HEK293 (cell line): ENCODE data around the gene ESCO1.
A peak's percentile ranks its signal among the peaks of the same experiment; 100 is the strongest.

Experiments used
- EGR2 ChIP-seq: fragments of 450-650 bp; formaldehyde crosslinking; IDR thresholded peaks from 2 replicates; pipeline ENCODE4 v1.5.1; 2016; ENCODE audit warnings: low read depth, missing biosample characterization, missing genetic modification characterization
- GLIS1 ChIP-seq: fragments of 450-650 bp; formaldehyde crosslinking; IDR thresholded peaks from 2 replicates; pipeline ENCODE4 v1.5.1; 2016; ENCODE audit warnings: missing biosample characterization, missing genetic modification characterization
- INSM2 ChIP-seq: fragments of 450-650 bp; formaldehyde crosslinking; IDR thresholded peaks from 2 replicates; pipeline ENCODE4 v1.5.1; 2016; ENCODE audit warnings: missing biosample characterization, missing genetic modification characterization
- MEIS1 ChIP-seq: sonication (generic); formaldehyde crosslinking; IDR thresholded peaks from 2 replicates; pipeline ENCODE4 v1.8.1; 2022; ENCODE audit warnings: missing genetic modification reagents, mild to moderate bottlenecking, borderline replicate concordance
- OSR2 ChIP-seq: fragments of 450-650 bp; formaldehyde crosslinking; IDR thresholded peaks from 2 replicates; pipeline ENCODE4 v1.5.1; 2016; ENCODE audit warnings: missing biosample characterization, missing genetic modification characterization
- ZBTB48 ChIP-seq: fragments of 450-650 bp; formaldehyde crosslinking; IDR thresholded peaks from 2 replicates; pipeline ENCODE4 v1.5.1; 2016; ENCODE audit warnings: missing biosample characterization, missing genetic modification characterization
- ZFP37 ChIP-seq: fragments of 450-650 bp; formaldehyde crosslinking; IDR thresholded peaks from 2 replicates; pipeline ENCODE4 v1.5.1; 2016; ENCODE audit warnings: missing biosample characterization, missing genetic modification characterization
- ZIC2 ChIP-seq: fragments of 450-650 bp; formaldehyde crosslinking; IDR thresholded peaks from 2 replicates; pipeline ENCODE4 v1.5.1; 2016; ENCODE audit warnings: missing biosample characterization, missing genetic modification characterization
- ZNF138 ChIP-seq: fragments of 450-650 bp; formaldehyde crosslinking; IDR thresholded peaks from 2 replicates; pipeline ENCODE4 v1.5.1; 2016; ENCODE audit warnings: missing biosample characterization, missing genetic modification characterization, borderline replicate concordance
- ZNF175 ChIP-seq: fragments of 450-650 bp; formaldehyde crosslinking; IDR thresholded peaks from 2 replicates; pipeline ENCODE4 v1.5.1; 2016; ENCODE audit warnings: missing biosample characterization, missing genetic modification characterization
- ZNF184 ChIP-seq: fragments of 450-650 bp; IDR thresholded peaks from 2 replicates; pipeline ENCODE4 v1.5.1; 2018; ENCODE audit warnings: missing biosample characterization, mild to moderate bottlenecking, missing genetic modification characterization
- ZNF274 ChIP-seq, 2 experiments: fragments of 200-500 bp in 1 of 2; fragments of 450-650 bp in 1 of 2; sonication (Bioruptor generic) in 1 of 2; formaldehyde crosslinking in 1 of 2; IDR thresholded peaks; 2 replicates each; pipeline versions ENCODE4 v1.5.1 to v1.6.1; 2014 to 2016; ENCODE audit warnings: borderline replicate concordance in 1 of 2, inconsistent platforms in 1 of 2, low read length in 1 of 2, missing biosample characterization in 1 of 2, missing genetic modification characterization in 1 of 2
- ZNF362 ChIP-seq: fragments of 450-650 bp; formaldehyde crosslinking; IDR thresholded peaks from 2 replicates; pipeline ENCODE4 v1.5.1; 2016; ENCODE audit warnings: missing biosample characterization, missing genetic modification characterization
- ZNF391 ChIP-seq: fragments of 450-650 bp; formaldehyde crosslinking; IDR thresholded peaks from 2 replicates; pipeline ENCODE4 v1.5.1; 2016; ENCODE audit warnings: low read depth, missing biosample characterization, missing genetic modification characterization, borderline replicate concordance
- ZNF426 ChIP-seq: fragments of 450-650 bp; formaldehyde crosslinking; IDR thresholded peaks from 2 replicates; pipeline ENCODE4 v1.5.1; 2017; ENCODE audit warnings: missing biosample characterization, missing genetic modification characterization, mild to moderate bottlenecking, inconsistent platforms, moderate library complexity
- ZNF433 ChIP-seq: fragments of 450-650 bp; formaldehyde crosslinking; IDR thresholded peaks from 2 replicates; pipeline ENCODE4 v1.5.1; 2016; ENCODE audit warnings: missing biosample characterization, missing genetic modification characterization, low read depth
- ZNF501 ChIP-seq: fragments of 450-650 bp; formaldehyde crosslinking; IDR thresholded peaks from 2 replicates; pipeline ENCODE4 v1.5.1; 2016; ENCODE audit warnings: missing biosample characterization, missing genetic modification characterization
- ZNF571 ChIP-seq: fragments of 450-650 bp; formaldehyde crosslinking; IDR thresholded peaks from 2 replicates; pipeline ENCODE4 v1.5.0; 2017; ENCODE audit warnings: missing biosample characterization, missing genetic modification characterization
- ZNF585B ChIP-seq: fragments of 450-650 bp; formaldehyde crosslinking; IDR thresholded peaks from 2 replicates; pipeline ENCODE4 v1.5.1; 2016; ENCODE audit warnings: missing biosample characterization, missing genetic modification characterization
- ZNF596 ChIP-seq: fragments of 450-650 bp; IDR thresholded peaks from 2 replicates; pipeline ENCODE4 v1.5.0; 2018; ENCODE audit warnings: missing biosample characterization, mild to moderate bottlenecking, missing genetic modification characterization, moderate library complexity
- ZNF621 ChIP-seq: fragments of 450-650 bp; formaldehyde crosslinking; IDR thresholded peaks from 2 replicates; pipeline ENCODE4 v1.5.1; 2017; ENCODE audit warnings: missing biosample characterization, missing genetic modification characterization
- ZNF654 ChIP-seq: fragments of 450-650 bp; formaldehyde crosslinking; IDR thresholded peaks from 2 replicates; pipeline ENCODE4 v1.5.1; 2016; ENCODE audit warnings: low read depth, missing biosample characterization, missing genetic modification characterization
- ZNF707 ChIP-seq: fragments of 450-650 bp; formaldehyde crosslinking; IDR thresholded peaks from 2 replicates; pipeline ENCODE4 v1.5.1; 2016; ENCODE audit warnings: missing biosample characterization, missing genetic modification characterization
- ZNF791 ChIP-seq: fragments of 450-650 bp; formaldehyde crosslinking; IDR thresholded peaks from 2 replicates; pipeline ENCODE4 v1.5.1; 2016; ENCODE audit warnings: missing biosample characterization, missing genetic modification characterization
- ZNF792 ChIP-seq: fragments of 450-650 bp; formaldehyde crosslinking; IDR thresholded peaks from 2 replicates; pipeline ENCODE4 v1.5.1; 2016; ENCODE audit warnings: missing biosample characterization, missing genetic modification characterization
- TF ChIP-seq, protein P1 (sequence below): fragments of 450-650 bp; formaldehyde crosslinking; IDR thresholded peaks from 2 replicates; pipeline ENCODE4 v1.5.1; 2016; ENCODE audit warnings: missing biosample characterization, missing genetic modification characterization, low read depth
- TF ChIP-seq, protein P2 (sequence below): fragments of 450-650 bp; formaldehyde crosslinking; IDR thresholded peaks from 2 replicates; pipeline ENCODE4 v1.5.1; 2016; ENCODE audit warnings: missing biosample characterization, missing genetic modification characterization, borderline replicate concordance
- TF ChIP-seq, protein P3 (sequence below): fragments of 450-650 bp; formaldehyde crosslinking; IDR thresholded peaks from 2 replicates; pipeline ENCODE4 v1.5.1; 2016; ENCODE audit warnings: missing biosample characterization, missing genetic modification characterization

Gene ESCO1

GRCh38 chr18:21612125-21613039 is 11.9 kb upstream of the ESCO1 start, which contains the start of gene SNRPD1 (continued):
- no peak for TF ChIP-seq ZNF175 (tag by site-specific recombination)
- no peak for TF ChIP-seq ZNF791 (tag by site-specific recombination)
- TF ChIP-seq ZNF585B (tag by site-specific recombination) = no peak
- no peak for TF ChIP-seq ZNF621
- no peak for TF ChIP-seq ZNF426
- TF ChIP-seq, protein P1, sequence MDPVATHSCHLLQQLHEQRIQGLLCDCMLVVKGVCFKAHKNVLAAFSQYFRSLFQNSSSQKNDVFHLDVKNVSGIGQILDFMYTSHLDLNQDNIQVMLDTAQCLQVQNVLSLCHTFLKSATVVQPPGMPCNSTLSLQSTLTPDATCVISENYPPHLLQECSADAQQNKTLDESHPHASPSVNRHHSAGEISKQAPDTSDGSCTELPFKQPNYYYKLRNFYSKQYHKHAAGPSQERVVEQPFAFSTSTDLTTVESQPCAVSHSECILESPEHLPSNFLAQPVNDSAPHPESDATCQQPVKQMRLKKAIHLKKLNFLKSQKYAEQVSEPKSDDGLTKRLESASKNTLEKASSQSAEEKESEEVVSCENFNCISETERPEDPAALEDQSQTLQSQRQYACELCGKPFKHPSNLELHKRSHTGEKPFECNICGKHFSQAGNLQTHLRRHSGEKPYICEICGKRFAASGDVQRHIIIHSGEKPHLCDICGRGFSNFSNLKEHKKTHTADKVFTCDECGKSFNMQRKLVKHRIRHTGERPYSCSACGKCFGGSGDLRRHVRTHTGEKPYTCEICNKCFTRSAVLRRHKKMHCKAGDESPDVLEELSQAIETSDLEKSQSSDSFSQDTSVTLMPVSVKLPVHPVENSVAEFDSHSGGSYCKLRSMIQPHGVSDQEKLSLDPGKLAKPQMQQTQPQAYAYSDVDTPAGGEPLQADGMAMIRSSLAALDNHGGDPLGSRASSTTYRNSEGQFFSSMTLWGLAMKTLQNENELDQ (tag by site-specific recombination) = no peak
- TF ChIP-seq ZNF391 = peak; percentile 80; the same call in 1 of the 2 replicates
- 0 out of 2 replicates have a peak, but pooled peaks have one; percentile 23 for TF ChIP-seq INSM2 (tag by site-specific recombination)
- TF ChIP-seq ZNF184 = no peak
- TF ChIP-seq ZNF138 (tag by site-specific recombination) = no peak
- TF ChIP-seq ZNF433 (tag by site-specific recombination) = no peak
- no peak for TF ChIP-seq ZNF274 (IDR thresholded peaks at IDR 0.05; ENCODE audit: low read length)
- TF ChIP-seq ZNF274 (tag by site-specific recombination; IDR thresholded peaks at IDR 0.05; ENCODE audit: borderline replicate concordance) = no peak
- no peak for TF ChIP-seq OSR2 (tag by site-specific recombination)
- no peak for TF ChIP-seq ZNF571 (tag by site-specific recombination)
- no peak for TF ChIP-seq ZNF362
- TF ChIP-seq GLIS1 = 0 out of 2 replicates have a peak, but pooled peaks have one; percentile 12
- TF ChIP-seq ZIC2 = no peak
- no peak for TF ChIP-seq EGR2 (tag by site-specific recombination)
- peak; percentile 99 for TF ChIP-seq ZFP37 (tag by site-specific recombination)
- peak; percentile 71; the same call in 1 of the 2 replicates for TF ChIP-seq ZNF792 (tag by site-specific recombination)
- no peak for TF ChIP-seq ZNF707 (tag by site-specific recombination)
- TF ChIP-seq ZNF596 (tag by site-specific recombination) = 0 out of 2 replicates have a peak, but pooled peaks have one; percentile 25
- no peak; the same call in 1 of the 2 replicates for TF ChIP-seq MEIS1 (CRISPR knock-in tag)
- TF ChIP-seq, protein P2, sequence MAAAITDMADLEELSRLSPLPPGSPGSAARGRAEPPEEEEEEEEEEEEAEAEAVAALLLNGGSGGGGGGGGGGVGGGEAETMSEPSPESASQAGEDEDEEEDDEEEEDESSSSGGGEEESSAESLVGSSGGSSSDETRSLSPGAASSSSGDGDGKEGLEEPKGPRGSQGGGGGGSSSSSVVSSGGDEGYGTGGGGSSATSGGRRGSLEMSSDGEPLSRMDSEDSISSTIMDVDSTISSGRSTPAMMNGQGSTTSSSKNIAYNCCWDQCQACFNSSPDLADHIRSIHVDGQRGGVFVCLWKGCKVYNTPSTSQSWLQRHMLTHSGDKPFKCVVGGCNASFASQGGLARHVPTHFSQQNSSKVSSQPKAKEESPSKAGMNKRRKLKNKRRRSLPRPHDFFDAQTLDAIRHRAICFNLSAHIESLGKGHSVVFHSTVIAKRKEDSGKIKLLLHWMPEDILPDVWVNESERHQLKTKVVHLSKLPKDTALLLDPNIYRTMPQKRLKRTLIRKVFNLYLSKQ = no peak
- no peak for TF ChIP-seq ZNF654
- TF ChIP-seq ZBTB48 (tag by site-specific recombination) = no peak; the same call in 1 of the 2 replicates
- peak; percentile 98 for TF ChIP-seq ZNF501
- TF ChIP-seq, protein P3, sequence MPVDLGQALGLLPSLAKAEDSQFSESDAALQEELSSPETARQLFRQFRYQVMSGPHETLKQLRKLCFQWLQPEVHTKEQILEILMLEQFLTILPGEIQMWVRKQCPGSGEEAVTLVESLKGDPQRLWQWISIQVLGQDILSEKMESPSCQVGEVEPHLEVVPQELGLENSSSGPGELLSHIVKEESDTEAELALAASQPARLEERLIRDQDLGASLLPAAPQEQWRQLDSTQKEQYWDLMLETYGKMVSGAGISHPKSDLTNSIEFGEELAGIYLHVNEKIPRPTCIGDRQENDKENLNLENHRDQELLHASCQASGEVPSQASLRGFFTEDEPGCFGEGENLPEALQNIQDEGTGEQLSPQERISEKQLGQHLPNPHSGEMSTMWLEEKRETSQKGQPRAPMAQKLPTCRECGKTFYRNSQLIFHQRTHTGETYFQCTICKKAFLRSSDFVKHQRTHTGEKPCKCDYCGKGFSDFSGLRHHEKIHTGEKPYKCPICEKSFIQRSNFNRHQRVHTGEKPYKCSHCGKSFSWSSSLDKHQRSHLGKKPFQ (tag by site-specific recombination) = 0 out of 2 replicates have a peak, but pooled peaks have one; percentile 52
